WI38 (cell line): ENCODE measurements around the gene DNAH1.

Source experiments
- H3K4me3 ChIP-seq: 2 replicates; pipeline ENCODE4 v1.5.1; 2011; ENCODE audit warnings: low read depth, mild to moderate bottlenecking, control low read depth, low read length
- CTCF ChIP-seq: IDR thresholded peaks from 2 replicates; pipeline ENCODE4 v1.5.1; 2012; ENCODE audit warnings: low read depth, mild to moderate bottlenecking, control low read depth, low read length

The DNAH1 gene

GRCh38 chr3:52441091-52441771 lies 125.1 kb downstream of the DNAH1 start:
- no peak overlapping the region for H3K4me3 ChIP-seq
- no peak for TF ChIP-seq CTCF

GRCh38 chr3:52441772-52442332 lies 125.7 kb downstream of the DNAH1 start:
- H3K4me3 ChIP-seq, result no peak overlapping the region
- TF ChIP-seq CTCF, result no peak

GRCh38 chr3:52442409-52443267 lies 126.5 kb downstream of the DNAH1 start:
- H3K4me3 ChIP-seq, result no peak overlapping the region
- no peak for TF ChIP-seq CTCF

- TF ChIP-seq CTCF, result no peak
- no peak overlapping the region for H3K4me3 ChIP-seq
These were observed 127.1 kb downstream of the DNAH1 start for GRCh38 chr3:52443268-52443610.

GRCh38 chr3:52443791-52444687 lies 127.9 kb downstream of the DNAH1 start:
- H3K4me3 ChIP-seq, result no peak overlapping the region
- no peak for TF ChIP-seq CTCF

- H3K4me3 ChIP-seq, result no peak within 1 kb of the TSS
- no peak for TF ChIP-seq CTCF
These were observed 129.0 kb downstream of the DNAH1 start, which contains the start of gene SEMA3G for GRCh38 chr3:52444860-52445793. Gene SEMA3G (minus strand): TSS chr3:52445103. CDS start chr3:52445027, 76 bp downstream.
